Activated CD8-positive, alpha-beta T cell treated with anti-CD3 and anti-CD28 coated beads for 36 hours (primary cell): ENCODE data around the gene LCE1D. TPM values are rescaled to one million over a fixed set of nuclear protein-coding genes. Genes with fewer than 3 reads are reported as not detected.

ENCODE experiments used
- ATAC-seq: fragments of 200-7000 bp; cut with Tn5 transposase; one replicate; pipeline ENCODE4 v1.10.0; 2021; ENCODE audit warnings: mild to moderate bottlenecking, moderate library complexity
- CTCF ChIA-PET: fragments of 350-600 bp; sonication (Branson Sonifier 250); formaldehyde crosslinking; loops from one replicate; lab custom pipeline; 2021; ENCODE audit warnings: antibody characterized with exemption; lab: Charles Lee
- POLR2A ChIA-PET: fragments of 350-600 bp; sonication (Branson Sonifier 250); formaldehyde crosslinking; loops from one replicate; lab custom pipeline; 2021; ENCODE audit warnings: antibody characterized with exemption; lab: Charles Lee
- DNase-seq: peaks from one replicate; pipeline ENCODE4 v3.0.0-alpha.2; 2020
- H3K27ac Mint-ChIP-seq: one replicate; pipeline ENCODE4 v1.8.0; 2021; ENCODE audit warnings: mild to moderate bottlenecking, mixed read lengths
- H3K27me3 Mint-ChIP-seq: one replicate; pipeline ENCODE4 v1.8.0; 2021; ENCODE audit warnings: mixed read lengths
- H3K36me3 Mint-ChIP-seq: one replicate; pipeline ENCODE4 v1.8.0; 2021; ENCODE audit warnings: low read depth, mixed read lengths
- H3K4me1 Mint-ChIP-seq: one replicate; pipeline ENCODE4 v1.8.0; 2021; ENCODE audit warnings: low read depth, mixed read lengths
- H3K4me3 Mint-ChIP-seq: one replicate; pipeline ENCODE4 v1.8.0; 2021; ENCODE audit warnings: mild to moderate bottlenecking, moderate library complexity, mixed read lengths
- H3K9me3 Mint-ChIP-seq: one replicate; pipeline ENCODE4 v1.8.0; 2021; ENCODE audit warnings: mixed read lengths
- intact Hi-C: fragments of 100-400 bp; cut with micrococcal nuclease; formaldehyde crosslinking; loops from one replicate; pipeline ENCODE4 v1.10.0; 2022
- total RNA-seq, 2 experiments: library from RNA; stranded (reverse); gene quantifications; one replicate each; pipeline ENCODE4 v1.2.3, GENCODE V29; 2021
- TF ChIP-seq, protein P1 (sequence below): fragments of 200-600 bp; IDR thresholded peaks from one replicate; pipeline ENCODE4 v1.8.0; 2022; ENCODE audit warnings: antibody characterized with exemption, mild to moderate bottlenecking

LCE1D gene
- total RNA-seq, 2 experiments from 2014 or later: not detected

- ATAC-seq (no peak), DNase-seq (no peak)
- no peaks in the 10 kb centered on the region for H3K4me1 Mint-ChIP-seq
- TF ChIP-seq, protein P1, sequence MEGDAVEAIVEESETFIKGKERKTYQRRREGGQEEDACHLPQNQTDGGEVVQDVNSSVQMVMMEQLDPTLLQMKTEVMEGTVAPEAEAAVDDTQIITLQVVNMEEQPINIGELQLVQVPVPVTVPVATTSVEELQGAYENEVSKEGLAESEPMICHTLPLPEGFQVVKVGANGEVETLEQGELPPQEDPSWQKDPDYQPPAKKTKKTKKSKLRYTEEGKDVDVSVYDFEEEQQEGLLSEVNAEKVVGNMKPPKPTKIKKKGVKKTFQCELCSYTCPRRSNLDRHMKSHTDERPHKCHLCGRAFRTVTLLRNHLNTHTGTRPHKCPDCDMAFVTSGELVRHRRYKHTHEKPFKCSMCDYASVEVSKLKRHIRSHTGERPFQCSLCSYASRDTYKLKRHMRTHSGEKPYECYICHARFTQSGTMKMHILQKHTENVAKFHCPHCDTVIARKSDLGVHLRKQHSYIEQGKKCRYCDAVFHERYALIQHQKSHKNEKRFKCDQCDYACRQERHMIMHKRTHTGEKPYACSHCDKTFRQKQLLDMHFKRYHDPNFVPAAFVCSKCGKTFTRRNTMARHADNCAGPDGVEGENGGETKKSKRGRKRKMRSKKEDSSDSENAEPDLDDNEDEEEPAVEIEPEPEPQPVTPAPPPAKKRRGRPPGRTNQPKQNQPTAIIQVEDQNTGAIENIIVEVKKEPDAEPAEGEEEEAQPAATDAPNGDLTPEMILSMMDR: no peak
- no peaks in the 10 kb centered on the region for H3K36me3 Mint-ChIP-seq
- no peaks in the 10 kb centered on the region for H3K9me3 Mint-ChIP-seq
- CTCF ChIA-PET: no interaction called here
- no peak overlapping the region for H3K27ac Mint-ChIP-seq
- intact Hi-C loops: no loop called here
- H3K4me3 Mint-ChIP-seq: no peak overlapping the region
- H3K27me3 Mint-ChIP-seq: peaks cover 14% of the 10 kb centered on the region
- POLR2A ChIA-PET: no interaction called here
Measured at GRCh38 chr1:152783095-152783494, 13.4 kb upstream of the LCE1D start.

- Mint-ChIP-seq H3K9me3 (no peaks in the 10 kb centered on the region), H3K27ac (no peak within 1 kb of the TSS), H3K36me3 (no peaks in the 10 kb centered on the region), H3K4me3 (no peak within 1 kb of the TSS), H3K27me3 (peaks cover 12% of the 10 kb centered on the region), H3K4me1 (no peaks in the 10 kb centered on the region)
- TF ChIP-seq, protein P1: no peak
- ATAC-seq: no peak
- intact Hi-C loops: no loop called here
- CTCF ChIA-PET: no interaction called here
- DNase-seq: no peak
- POLR2A ChIA-PET: no interaction called here
Measured at GRCh38 chr1:152786077-152786476, 10.4 kb upstream of the LCE1D start, which contains the start of gene LCE1E. Gene LCE1E (plus strand): TSS chr1:152786257. CDS start chr1:152787300, 1,043 bp downstream.

DNA sequence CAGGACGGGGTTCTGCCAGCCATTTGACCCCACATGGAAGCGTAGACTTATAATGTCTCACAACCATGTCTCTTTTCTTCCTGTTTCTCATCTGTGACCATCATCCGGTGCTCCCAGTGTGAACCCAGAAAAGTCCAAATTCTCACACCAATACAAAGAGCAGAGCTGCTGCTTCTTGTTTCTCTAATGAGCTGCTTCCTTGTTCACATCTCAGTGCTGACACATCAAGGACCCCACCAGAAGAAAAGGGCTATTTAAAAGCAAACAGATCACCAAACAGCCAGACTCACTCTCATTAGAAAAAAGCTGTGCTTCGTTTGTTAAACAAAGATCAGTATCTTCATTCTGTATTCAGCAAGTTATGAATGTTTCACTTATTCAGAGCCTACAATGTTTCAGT lies 835 bp upstream of the LCE1D start:
- ChIA-PET CTCF (no interaction called here), POLR2A (no interaction called here)
- no peak overlapping the region for H3K27ac Mint-ChIP-seq
- no peaks in the 10 kb centered on the region for H3K4me1 Mint-ChIP-seq
- TF ChIP-seq, protein P1: no peak
- H3K27me3 Mint-ChIP-seq: peaks cover 6% of the 10 kb centered on the region
- no peak overlapping the region for H3K4me3 Mint-ChIP-seq
- no peaks in the 10 kb centered on the region for H3K36me3 Mint-ChIP-seq
- no peak for ATAC-seq
- DNase-seq: no peak
- intact Hi-C loops: no loop called here
- no peaks in the 10 kb centered on the region for H3K9me3 Mint-ChIP-seq

GRCh38 chr1:152801333-152801732 lies 4.8 kb downstream of the LCE1D start:
- ATAC-seq (no peak), DNase-seq (no peak)
- Mint-ChIP-seq H3K9me3 (no peaks in the 10 kb centered on the region), H3K27me3 (peaks cover 13% of the 10 kb centered on the region), H3K27ac (no peak overlapping the region), H3K4me3 (no peak overlapping the region), H3K36me3 (no peaks in the 10 kb centered on the region), H3K4me1 (no peaks in the 10 kb centered on the region)
- ChIA-PET POLR2A (no interaction called here), CTCF (interaction anchor here (0.7 kb wide), 1 partner anchor 69 kb away, joined by 3 read pairs; no protein-coding TSS in a partner anchor)
- intact Hi-C loops: no loop called here
- TF ChIP-seq, protein P1: no peak

DNA sequence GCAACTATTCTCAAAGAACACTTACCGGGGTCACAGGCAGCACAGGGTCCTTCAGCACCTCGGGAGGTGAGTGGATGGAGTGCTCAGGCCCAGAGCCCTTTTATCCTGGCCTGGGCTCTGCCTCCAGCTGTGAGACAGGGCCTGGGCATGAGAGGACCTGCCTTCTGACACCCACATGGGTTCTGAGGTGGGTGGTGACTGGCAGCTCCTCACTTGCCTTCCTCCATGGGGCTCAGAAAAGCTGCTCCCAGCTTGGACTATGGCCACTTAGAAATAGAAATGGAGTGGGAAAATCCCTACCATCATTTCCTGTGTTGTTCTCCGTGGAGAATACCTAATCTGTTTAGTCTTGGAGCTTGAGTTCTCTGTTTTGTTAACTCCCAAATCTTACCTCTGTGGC lies 10.1 kb downstream of the LCE1D start, which contains the start of gene LCE1C:
TSS of gene LCE1C (minus strand) at position 76 of the 400 bp plus-strand sequence. CDS start 1,173 bp downstream, outside the sequence.
- ChIA-PET POLR2A (no interaction called here), CTCF (no interaction called here)
- intact Hi-C loops: no loop called here
- no peaks in the 10 kb centered on the region for H3K4me1 Mint-ChIP-seq
- H3K27me3 Mint-ChIP-seq: peaks cover 7% of the 10 kb centered on the region
- no peak for DNase-seq
- no peak within 1 kb of the TSS for H3K27ac Mint-ChIP-seq
- TF ChIP-seq, protein P1: no peak
- H3K36me3 Mint-ChIP-seq: no peaks in the 10 kb centered on the region
- no peak for ATAC-seq
- no peak within 1 kb of the TSS for H3K4me3 Mint-ChIP-seq
- peaks cover 4% of the 10 kb centered on the region for H3K9me3 Mint-ChIP-seq
